ENCODE data around the gene SFN.
A peak's percentile ranks its signal among the peaks of the same experiment; 100 is the strongest.
"Not testable (repeated sequence)": the region's sequence is repeated elsewhere in the genome, so short reads cannot be mapped to it uniquely, and the experiment has no call there.

Gene SFN

GRCh38 chr1:26862781-26863684, at the start of gene SFN:
Gene SFN (plus strand): TSS chr1:26863149. CDS start chr1:26863213, 64 bp downstream.
- peak; percentile 51 for DNase-seq

- no peak for DNase-seq
Observed at GRCh38 chr1:26814377-26814776, 48.6 kb upstream of the SFN start.

GRCh38 chr1:26814893-26815292, 48.1 kb upstream of the SFN start:
- no peak for DNase-seq

GRCh38 chr1:26820784-26821269, 42.1 kb upstream of the SFN start:
- DNase-seq = peak; percentile 78

GRCh38 chr1:26822737-26823395, 40.1 kb upstream of the SFN start:
- no peak for DNase-seq

GRCh38 chr1:26824731-26825130, 38.2 kb upstream of the SFN start:
- DNase-seq = no peak

GRCh38 chr1:26826261-26827105, 36.5 kb upstream of the SFN start, which contains the start of gene ZDHHC18:
Gene ZDHHC18 (plus strand): TSS chr1:26826688. CDS start chr1:26826805, 117 bp downstream.
- peak; percentile 75 for DNase-seq

GRCh38 chr1:26827106-26827604, 35.8 kb upstream of the SFN start:
- DNase-seq = no peak

GRCh38 chr1:26827663-26828062, 35.3 kb upstream of the SFN start:
- DNase-seq = no peak

- DNase-seq = peak; percentile 28
Observed at GRCh38 chr1:26828411-26828991, 34.4 kb upstream of the SFN start.

- no peak for DNase-seq
Observed at GRCh38 chr1:26829184-26829911, 33.6 kb upstream of the SFN start.

GRCh38 chr1:26831059-26831458, 31.9 kb upstream of the SFN start:
- DNase-seq = no peak

GRCh38 chr1:26831546-26832248, 31.3 kb upstream of the SFN start:
- DNase-seq = no peak

- DNase-seq = no peak
Observed at GRCh38 chr1:26832249-26832960, 30.5 kb upstream of the SFN start.

- DNase-seq = peak; percentile 75
Observed at GRCh38 chr1:26833432-26834405, 29.2 kb upstream of the SFN start.

- not testable (repeated sequence) for DNase-seq
Observed at GRCh38 chr1:26837665-26838064, 25.3 kb upstream of the SFN start.

GRCh38 chr1:26838474-26839338, 24.2 kb upstream of the SFN start:
- DNase-seq = no peak

GRCh38 chr1:26839339-26839722, 23.6 kb upstream of the SFN start:
- no peak for DNase-seq
